Spinal cord (tissue), 10 donors: ENCODE results near the gene KIF1B. TPM values are rescaled to one million over a fixed set of nuclear protein-coding genes. Genes with fewer than 3 reads are reported as not detected.
"Not testable (repeated sequence)": the region's sequence is repeated elsewhere in the genome, so short reads cannot be mapped to it uniquely, and the experiment has no call there.

ENCODE experiments used
- DNase-seq, 6 donors: peaks; one replicate each; pipeline versions ENCODE4 v3.0.0 to v3.0.0-alpha.2; 2013 to 2015; ENCODE audit warnings: low spot score in 6 of 6, low read depth in 4 of 6
- H3K27ac ChIP-seq: one replicate; pipeline ENCODE4 v1.5.1; 2013; ENCODE audit warnings: low read depth, low read length, control low read depth
- H3K27me3 ChIP-seq: one replicate; pipeline ENCODE4 v1.6.1; 2013; ENCODE audit warnings: low read length; ENCODE audit not compliant: control insufficient read depth, insufficient read depth
- H3K36me3 ChIP-seq: one replicate; pipeline ENCODE4 v1.6.1; 2013; ENCODE audit warnings: low read length; ENCODE audit not compliant: control insufficient read depth, insufficient read depth
- H3K4me1 ChIP-seq: one replicate; pipeline ENCODE4 v1.6.1; 2013; ENCODE audit warnings: low read length; ENCODE audit not compliant: control insufficient read depth, insufficient read depth
- H3K4me3 ChIP-seq: one replicate; pipeline ENCODE4 v1.5.1; 2013; ENCODE audit warnings: low read depth, low read length, control low read depth
- H3K9me3 ChIP-seq: one replicate; pipeline ENCODE4 v1.6.1; 2013; ENCODE audit warnings: low read length; ENCODE audit not compliant: control insufficient read depth, insufficient read depth
- WGBS: methylation state at CpG from one replicate; pipeline ENCODE4 v1.1.5; 2013; ENCODE audit warnings: missing lambda C conversion rate; ENCODE audit not compliant: insufficient coverage; 5-methylcytosine and 5-hydroxymethylcytosine counted together
- polyA plus RNA-seq, 2 donors: library from polyadenylated mRNA; unstranded; fragments of 120-200 nt; gene quantifications; one replicate each; pipeline ENCODE4 v1.2.1, GENCODE V29; 2013; ENCODE audit not compliant: insufficient read length in 2 of 2
- total RNA-seq, 2 donors: library from RNA; depleted of rRNA in 1 of 2; stranded (reverse); fragments of 120-200 nt in 1 of 2; fragments of >200 nt in 1 of 2; gene quantifications; one replicate each; pipeline versions ENCODE4 v1.2.3 to v1.2.4, GENCODE V29; 2013 to 2014
- donor health status: healthy.

The KIF1B gene
- total and polyA plus RNA-seq, 4 donors = 102 to 220 (median 195) TPM

DNA sequence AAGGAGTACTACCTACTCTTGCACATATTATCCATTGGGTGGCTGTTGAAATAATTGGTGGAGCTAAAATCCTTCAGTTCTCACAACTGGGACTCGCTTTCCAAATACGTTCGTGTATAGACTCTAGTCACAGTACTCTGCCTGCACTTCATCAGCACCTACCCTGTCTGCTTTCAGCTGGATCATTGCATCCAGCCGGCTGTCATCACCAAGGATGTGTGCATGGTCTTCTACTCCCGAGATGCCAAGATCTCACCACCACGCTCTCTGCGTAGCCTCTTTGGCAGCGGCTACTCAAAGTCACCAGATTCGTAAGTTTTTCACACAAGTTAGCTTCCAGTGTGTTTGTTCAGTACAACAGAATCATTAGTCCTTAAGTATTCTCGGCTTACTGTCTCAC, 151.1 kb downstream of the KIF1B start:
- Histone ChIP-seq H3K27ac (no peak overlapping the region), H3K36me3 (peaks cover 67% of the 10 kb centered on the region), H3K9me3 (no peaks in the 10 kb centered on the region), H3K27me3 (no peaks in the 10 kb centered on the region), H3K4me1 (no peaks in the 10 kb centered on the region), H3K4me3 (no peak overlapping the region)
- 97% methylated on average over 9 of the region's 10 CpGs for WGBS
- DNase-seq = no peak

DNA sequence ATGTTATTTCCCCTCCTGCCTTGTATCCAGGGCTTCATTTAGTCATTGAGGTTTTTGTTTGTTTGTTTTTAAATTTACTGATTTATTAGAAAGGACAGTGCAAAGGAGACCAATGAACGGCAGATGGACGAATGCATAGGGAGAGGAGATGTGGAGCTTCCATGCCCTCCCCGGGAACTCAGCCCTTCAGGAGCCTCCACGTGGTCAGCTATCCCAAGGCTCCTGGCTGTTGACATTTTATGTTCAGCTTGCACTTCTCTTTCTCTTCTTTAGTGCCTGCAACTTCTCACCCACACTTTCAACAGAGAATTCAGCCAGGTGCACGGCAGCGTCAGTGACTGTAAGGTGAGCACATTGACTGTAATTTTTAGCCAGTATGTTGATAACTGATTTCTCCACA, 157.8 kb downstream of the KIF1B start:
- Histone ChIP-seq H3K4me1 (no peaks in the 10 kb centered on the region), H3K9me3 (no peaks in the 10 kb centered on the region), H3K4me3 (no peak overlapping the region), H3K36me3 (peaks cover 88% of the 10 kb centered on the region), H3K27me3 (no peaks in the 10 kb centered on the region), H3K27ac (no peak overlapping the region)
- WGBS = 74% methylated on average over 3 of the region's 6 CpGs
- no peak for DNase-seq

DNA sequence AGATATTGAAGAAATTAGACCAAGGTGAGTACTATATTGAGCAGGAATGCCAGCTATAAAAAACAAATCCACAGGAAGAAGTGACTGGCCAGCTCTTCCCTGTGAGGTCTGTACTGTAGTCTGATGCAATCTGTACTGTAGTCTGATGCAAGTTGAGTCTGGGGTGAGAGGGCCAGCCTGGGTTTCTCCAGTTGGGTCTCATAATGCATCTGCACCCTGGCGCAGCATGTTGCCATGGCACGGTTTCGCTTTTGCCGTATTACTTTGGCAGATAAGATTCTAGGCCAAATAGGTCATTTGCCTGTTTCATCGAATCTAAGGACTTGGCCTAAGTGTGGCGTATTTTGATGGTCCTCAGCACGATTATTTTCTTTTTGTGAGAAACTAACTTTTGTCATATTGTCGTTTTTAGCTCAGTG, 164.1 kb downstream of the KIF1B start:
- no peaks in the 10 kb centered on the region for H3K27me3 ChIP-seq
- H3K4me3 ChIP-seq = no peak overlapping the region
- H3K4me1 ChIP-seq = no peaks in the 10 kb centered on the region
- 96% methylated on average over 8 of the region's 8 CpGs for WGBS
- no peaks in the 10 kb centered on the region for H3K9me3 ChIP-seq
- H3K36me3 ChIP-seq = peaks cover 84% of the 10 kb centered on the region
- no peak for DNase-seq
- H3K27ac ChIP-seq = no peak overlapping the region

DNA sequence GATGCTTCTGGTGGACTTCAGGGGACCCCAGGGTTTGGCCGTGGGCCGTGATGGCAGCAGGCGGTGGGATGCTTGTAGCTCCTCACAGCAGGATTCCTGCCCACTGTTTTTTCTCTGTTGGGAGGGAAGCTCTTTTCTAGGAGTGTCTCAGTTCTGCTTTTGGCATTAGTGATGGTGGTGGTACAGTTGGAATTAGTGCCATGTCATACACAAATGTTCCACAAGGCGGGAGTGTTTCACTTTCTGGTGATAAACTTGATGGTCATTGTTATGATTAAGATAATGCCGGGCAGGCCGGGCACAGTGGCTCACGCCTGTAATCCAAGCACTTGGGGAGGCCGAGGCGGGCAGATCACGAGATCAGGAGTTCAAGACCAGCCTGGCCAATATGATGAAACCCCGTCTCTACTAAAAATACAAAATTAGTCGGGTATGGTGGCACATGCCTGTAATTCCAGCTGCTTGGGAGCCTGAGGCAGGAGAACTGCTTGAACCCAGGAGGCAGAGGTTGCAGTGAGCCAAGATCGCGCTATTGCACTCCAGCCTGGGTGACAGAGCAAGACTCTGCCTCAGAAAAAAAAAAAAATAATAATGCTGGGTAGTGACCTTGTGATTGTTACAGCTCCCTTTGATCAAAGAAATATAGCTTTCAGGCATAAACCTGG, 167.1 kb downstream of the KIF1B start:
- Histone ChIP-seq H3K27ac (peak overlapping the region; percentile 16), H3K36me3 (peaks cover 73% of the 10 kb centered on the region)
- not testable (repeated sequence) for H3K4me3 ChIP-seq, H3K4me1 ChIP-seq, H3K27me3 ChIP-seq, H3K9me3 ChIP-seq
- WGBS = 49% methylated on average over 7 of the region's 14 CpGs
- DNase-seq = peak in 3 of 6 donors; percentile 21 to 70 (median 66)

DNA sequence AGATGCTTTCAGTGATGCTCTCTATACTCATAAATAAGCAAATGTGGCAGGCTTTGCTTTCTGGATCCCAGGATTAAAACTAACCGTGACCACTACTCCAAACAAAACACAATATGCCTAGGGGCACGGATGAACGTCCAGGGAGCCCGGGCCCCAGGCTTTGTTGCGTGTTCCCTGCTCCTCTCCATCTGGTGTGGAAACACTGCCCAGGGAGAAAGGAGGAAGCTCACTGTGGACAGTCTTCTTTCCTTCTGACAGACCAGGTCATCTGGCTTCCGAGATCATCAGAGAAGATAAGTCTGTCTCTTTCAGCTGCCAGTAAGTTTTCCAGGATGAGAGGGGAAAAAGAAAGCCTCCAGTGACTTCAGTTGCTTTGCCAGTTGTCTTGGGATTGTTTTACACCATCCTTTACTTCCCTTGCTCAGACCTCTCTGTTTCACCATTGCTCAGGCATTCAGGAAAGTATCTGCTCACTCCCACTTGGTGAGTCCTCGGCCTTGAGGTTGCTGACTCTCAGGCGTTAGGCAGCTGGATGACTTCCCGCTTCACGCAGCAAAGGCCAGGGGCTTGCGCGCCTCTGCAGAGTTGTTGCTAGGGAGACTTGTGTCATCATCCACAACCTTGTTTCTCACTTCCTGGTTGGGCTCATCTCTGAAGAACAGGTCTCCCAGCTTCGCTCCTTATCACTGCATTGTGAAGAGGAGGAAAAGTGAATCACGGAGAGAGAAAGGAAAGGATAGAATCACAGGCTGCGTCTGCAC, 167.9 kb downstream of the KIF1B start:
- WGBS = 50% methylated on average over 6 of the region's 15 CpGs
- H3K27ac ChIP-seq = no peak overlapping the region
- H3K36me3 ChIP-seq = peaks cover 69% of the 10 kb centered on the region

DNA sequence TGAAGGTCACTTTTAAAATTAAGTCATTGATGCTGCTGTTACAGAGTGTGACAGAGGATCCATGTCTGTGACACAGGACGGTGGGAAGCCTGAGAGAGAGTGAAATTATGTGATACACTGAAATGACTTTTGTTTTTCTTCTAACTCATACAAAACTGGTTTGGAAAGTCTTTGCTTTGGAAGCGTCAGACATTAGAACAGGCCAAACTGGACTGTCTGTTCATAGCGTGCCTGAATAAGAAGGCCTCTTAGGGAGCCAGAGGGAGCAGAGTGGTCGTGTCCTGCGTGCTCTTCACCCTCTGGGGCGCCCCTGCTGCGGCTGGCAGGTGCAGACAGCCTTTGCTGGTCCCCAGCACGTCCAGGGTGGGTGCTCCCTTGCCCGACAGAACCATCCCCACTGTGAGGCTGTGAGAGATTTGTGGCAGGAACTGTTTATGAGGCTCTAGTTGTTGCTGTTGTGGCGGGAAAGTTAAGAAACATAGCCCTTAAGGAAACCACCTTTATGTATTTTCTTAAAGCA, 168.8 kb downstream of the KIF1B start:
- no peak for DNase-seq
- 91% methylated on average over 7 of the region's 10 CpGs for WGBS
- peaks cover 71% of the 10 kb centered on the region for H3K36me3 ChIP-seq
- no peaks in the 10 kb centered on the region for H3K4me1 ChIP-seq
- no peak overlapping the region for H3K4me3 ChIP-seq
- H3K27me3 ChIP-seq = no peaks in the 10 kb centered on the region
- H3K9me3 ChIP-seq = no peaks in the 10 kb centered on the region
- H3K27ac ChIP-seq = no peak overlapping the region

More for the DNA sequence above, 167.9 kb downstream of the KIF1B start:
- DNase-seq = no peak
- Histone ChIP-seq H3K4me1 (no peaks in the 10 kb centered on the region), H3K27me3 (no peaks in the 10 kb centered on the region), H3K4me3 (no peak overlapping the region), H3K9me3 (no peaks in the 10 kb centered on the region)

DNA sequence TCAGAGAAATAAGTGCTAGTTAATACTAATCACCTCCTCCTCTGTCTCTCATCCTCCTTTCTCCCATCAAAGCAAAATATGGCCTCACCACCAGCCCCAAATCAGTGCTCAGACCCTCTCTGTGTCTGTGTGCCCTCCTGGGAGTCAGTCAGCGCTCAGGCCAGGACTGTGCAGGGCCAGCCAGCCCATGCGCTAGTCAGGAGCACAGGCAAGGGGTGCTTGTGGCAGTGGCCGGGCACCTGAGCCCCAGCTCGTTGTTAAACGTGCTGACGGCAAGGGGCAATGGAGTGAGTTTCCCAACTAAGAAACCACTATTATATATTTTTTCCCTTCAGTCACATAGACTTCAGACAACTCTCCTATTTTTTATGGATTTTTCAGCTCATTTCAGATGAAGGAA, 169.3 kb downstream of the KIF1B start:
- no peak overlapping the region for H3K27ac ChIP-seq
- WGBS = 93% methylated on average over 2 of the region's 6 CpGs
- H3K36me3 ChIP-seq = peaks cover 71% of the 10 kb centered on the region
- no peaks in the 10 kb centered on the region for H3K4me1 ChIP-seq
- H3K9me3 ChIP-seq = no peaks in the 10 kb centered on the region
- no peaks in the 10 kb centered on the region for H3K27me3 ChIP-seq
- H3K4me3 ChIP-seq = no peak overlapping the region
- DNase-seq = no peak

DNA sequence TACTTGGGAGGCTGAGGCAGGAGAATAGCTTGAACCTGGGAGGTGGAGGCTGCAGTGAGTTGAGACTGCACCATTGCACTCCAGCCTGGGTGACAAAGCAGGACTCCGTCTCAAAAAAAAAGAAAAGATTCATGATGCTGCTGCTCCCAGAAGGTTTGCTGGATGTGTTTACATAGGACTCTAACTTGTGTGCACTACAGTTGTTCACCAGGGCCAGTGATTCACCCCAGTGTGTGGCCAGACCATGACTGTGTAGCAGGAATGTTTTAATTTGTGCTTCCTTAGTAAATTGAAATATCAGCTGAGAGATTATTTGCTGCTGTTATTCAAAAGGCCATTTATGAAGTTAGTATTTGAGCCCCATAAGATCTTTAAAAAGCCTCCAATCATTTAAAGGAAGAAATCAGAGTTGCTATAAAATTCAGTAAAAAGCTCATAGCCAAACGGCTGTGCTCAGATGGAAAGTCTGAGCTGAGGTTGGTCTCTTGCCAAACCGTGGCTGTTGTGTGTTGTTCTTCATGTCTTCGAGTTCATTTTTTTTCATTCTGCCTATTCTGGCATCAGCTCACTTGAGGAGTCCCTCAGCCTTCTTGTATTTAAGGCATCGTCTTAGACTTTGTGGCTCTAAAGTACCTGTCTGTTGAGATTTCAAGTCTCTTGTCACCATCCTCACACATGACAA, 170.4 kb downstream of the KIF1B start:
- H3K9me3 ChIP-seq = no peaks in the 10 kb centered on the region
- H3K4me3 ChIP-seq = no peak overlapping the region
- no peaks in the 10 kb centered on the region for H3K4me1 ChIP-seq
- no peaks in the 10 kb centered on the region for H3K27me3 ChIP-seq
- peaks cover 69% of the 10 kb centered on the region for H3K36me3 ChIP-seq
- H3K27ac ChIP-seq = no peak overlapping the region
- DNase-seq = peak in 1 of 6 donors; percentile 34
- WGBS = 53% methylated on average over 4 of the region's 5 CpGs

DNA sequence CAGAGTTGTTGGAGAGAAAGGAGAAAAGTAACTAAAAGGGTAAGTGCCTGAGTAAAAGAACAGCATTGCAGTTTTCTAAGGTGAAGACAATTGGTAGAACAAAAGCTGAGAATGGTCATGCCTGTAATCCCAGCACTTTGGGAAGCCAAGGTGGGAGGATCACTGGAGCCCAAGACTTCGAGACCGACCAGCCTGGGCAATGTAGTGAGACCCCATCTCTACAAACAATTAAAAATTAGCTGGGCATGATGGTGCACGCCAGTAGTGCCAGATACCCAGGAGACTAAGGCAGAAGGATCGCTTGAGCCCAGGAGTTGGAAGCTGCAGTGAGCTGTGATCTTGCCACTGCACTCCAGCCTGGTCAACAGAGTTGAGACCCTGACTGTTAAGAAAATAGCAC, 173.3 kb downstream of the KIF1B start:
- H3K36me3 ChIP-seq = peaks cover 52% of the 10 kb centered on the region
- no peaks in the 10 kb centered on the region for H3K9me3 ChIP-seq
- H3K27me3 ChIP-seq = no peaks in the 10 kb centered on the region
- no peak overlapping the region for H3K27ac ChIP-seq
- WGBS = 100% methylated on average over 4 of the region's 4 CpGs
- H3K4me1 ChIP-seq = peaks cover 10% of the 10 kb centered on the region
- H3K4me3 ChIP-seq = no peak overlapping the region
- DNase-seq = no peak
